ENCODE data around the gene ARSB.

DNA sequence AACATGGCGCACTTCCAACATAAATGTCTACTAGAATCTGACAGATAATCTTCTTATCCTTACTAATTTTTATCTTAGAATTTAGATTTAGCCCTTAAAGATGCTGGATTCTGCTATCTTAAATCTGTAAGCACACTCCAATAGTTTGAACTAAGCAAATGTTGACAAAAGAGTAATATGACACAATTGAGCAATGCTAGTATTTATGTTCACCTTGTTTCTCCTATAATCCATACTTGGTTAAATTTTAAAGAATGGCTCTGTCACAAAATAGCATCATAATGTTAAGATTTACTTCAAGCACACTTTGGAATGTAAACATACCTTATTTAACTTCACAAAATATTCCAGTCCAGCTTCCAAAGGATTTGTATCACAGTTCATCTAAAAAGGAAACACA lies 38.8 kb upstream of the ARSB start:
- no peak for TF ChIP-seq POLR2AphosphoS5 (IDR thresholded peaks at IDR 0.05; ENCODE audit: low read depth)
- TF ChIP-seq, protein P1, sequence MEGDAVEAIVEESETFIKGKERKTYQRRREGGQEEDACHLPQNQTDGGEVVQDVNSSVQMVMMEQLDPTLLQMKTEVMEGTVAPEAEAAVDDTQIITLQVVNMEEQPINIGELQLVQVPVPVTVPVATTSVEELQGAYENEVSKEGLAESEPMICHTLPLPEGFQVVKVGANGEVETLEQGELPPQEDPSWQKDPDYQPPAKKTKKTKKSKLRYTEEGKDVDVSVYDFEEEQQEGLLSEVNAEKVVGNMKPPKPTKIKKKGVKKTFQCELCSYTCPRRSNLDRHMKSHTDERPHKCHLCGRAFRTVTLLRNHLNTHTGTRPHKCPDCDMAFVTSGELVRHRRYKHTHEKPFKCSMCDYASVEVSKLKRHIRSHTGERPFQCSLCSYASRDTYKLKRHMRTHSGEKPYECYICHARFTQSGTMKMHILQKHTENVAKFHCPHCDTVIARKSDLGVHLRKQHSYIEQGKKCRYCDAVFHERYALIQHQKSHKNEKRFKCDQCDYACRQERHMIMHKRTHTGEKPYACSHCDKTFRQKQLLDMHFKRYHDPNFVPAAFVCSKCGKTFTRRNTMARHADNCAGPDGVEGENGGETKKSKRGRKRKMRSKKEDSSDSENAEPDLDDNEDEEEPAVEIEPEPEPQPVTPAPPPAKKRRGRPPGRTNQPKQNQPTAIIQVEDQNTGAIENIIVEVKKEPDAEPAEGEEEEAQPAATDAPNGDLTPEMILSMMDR (IDR thresholded peaks at IDR 0.05; ENCODE audit: insufficient read depth, low read length): no peak
